Esophagus squamous epithelium (tissue), 4 donors: ENCODE results near the gene NCKAP5.

Experiments
- POLR2A ChIP-seq, 4 donors: fragments of 450-650 bp; IDR thresholded peaks; one replicate each; pipeline ENCODE4 v1.6.1; 2017; ENCODE audit warnings: antibody characterized with exemption in 4 of 4, mild to moderate bottlenecking in 4 of 4, moderate library complexity in 3 of 4
- TF ChIP-seq, protein P1 (sequence below), 6 experiments: fragments of 450-650 bp in 4 of 6; fragments of 200-600 bp in 2 of 6; sonication (generic) in 2 of 6; IDR thresholded peaks; one replicate each; pipeline ENCODE4 v1.5.1; 2016 to 2019; ENCODE audit warnings: antibody characterized with exemption in 6 of 6, mild to moderate bottlenecking in 4 of 6, moderate library complexity in 4 of 6

DNA sequence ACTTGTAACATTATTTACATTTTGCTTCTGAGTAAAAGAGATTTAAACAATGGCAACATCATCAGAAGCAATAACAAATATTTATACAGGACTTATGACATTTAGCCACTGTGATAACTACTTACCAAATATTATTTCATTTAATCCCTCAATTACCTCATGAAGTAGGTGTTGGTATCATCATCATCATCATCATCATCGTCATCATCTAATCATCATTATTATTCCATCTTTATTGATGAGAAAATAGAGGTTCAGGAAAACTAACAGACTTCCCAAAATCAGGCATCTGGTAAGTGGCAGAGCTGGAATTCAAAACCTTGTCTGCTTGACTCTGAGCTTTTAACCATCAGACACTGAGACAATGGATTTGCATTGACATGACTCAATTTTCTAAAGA, 204.4 kb downstream of the NCKAP5 start:
- TF ChIP-seq, protein P1, sequence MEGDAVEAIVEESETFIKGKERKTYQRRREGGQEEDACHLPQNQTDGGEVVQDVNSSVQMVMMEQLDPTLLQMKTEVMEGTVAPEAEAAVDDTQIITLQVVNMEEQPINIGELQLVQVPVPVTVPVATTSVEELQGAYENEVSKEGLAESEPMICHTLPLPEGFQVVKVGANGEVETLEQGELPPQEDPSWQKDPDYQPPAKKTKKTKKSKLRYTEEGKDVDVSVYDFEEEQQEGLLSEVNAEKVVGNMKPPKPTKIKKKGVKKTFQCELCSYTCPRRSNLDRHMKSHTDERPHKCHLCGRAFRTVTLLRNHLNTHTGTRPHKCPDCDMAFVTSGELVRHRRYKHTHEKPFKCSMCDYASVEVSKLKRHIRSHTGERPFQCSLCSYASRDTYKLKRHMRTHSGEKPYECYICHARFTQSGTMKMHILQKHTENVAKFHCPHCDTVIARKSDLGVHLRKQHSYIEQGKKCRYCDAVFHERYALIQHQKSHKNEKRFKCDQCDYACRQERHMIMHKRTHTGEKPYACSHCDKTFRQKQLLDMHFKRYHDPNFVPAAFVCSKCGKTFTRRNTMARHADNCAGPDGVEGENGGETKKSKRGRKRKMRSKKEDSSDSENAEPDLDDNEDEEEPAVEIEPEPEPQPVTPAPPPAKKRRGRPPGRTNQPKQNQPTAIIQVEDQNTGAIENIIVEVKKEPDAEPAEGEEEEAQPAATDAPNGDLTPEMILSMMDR (IDR thresholded peaks at IDR 0.05): no peak
- TF ChIP-seq POLR2A (IDR thresholded peaks at IDR 0.05): no peak
